GM12891 (cell line): ENCODE results near the gene CREB3L2.
A peak's percentile ranks its signal among the peaks of the same experiment; 100 is the strongest.

Source experiments
- DNase-seq: peaks from one replicate; pipeline ENCODE4 v3.0.0; 2011; ENCODE audit warnings: low spot score; ENCODE audit not compliant: insufficient read length
- FAIRE-seq: peaks from 2 replicates; lab custom pipeline; 2011; peaks lifted over from hg19 to GRCh38; lab: Jason Lieb, UNC
- PAX5 ChIP-seq: IDR thresholded peaks from 2 replicates; pipeline ENCODE4 v1.6.1; 2011; ENCODE audit warnings: low read length, moderate library complexity, mild to moderate bottlenecking; ENCODE audit not compliant: insufficient read depth, severe bottlenecking
- POLR2A ChIP-seq: IDR thresholded peaks from 2 replicates; pipeline ENCODE4 v1.6.1; 2011; ENCODE audit warnings: low read depth, low read length, control low read depth
- POLR2AphosphoS5 ChIP-seq: IDR thresholded peaks from 2 replicates; pipeline ENCODE4 v1.6.1; 2011; ENCODE audit warnings: low read depth, low read length, control low read depth
- POU2F2 ChIP-seq: IDR thresholded peaks from 2 replicates; pipeline ENCODE4 v1.6.1; 2011; ENCODE audit warnings: low read depth, mild to moderate bottlenecking, control low read depth, low read length, moderate library complexity
- SPI1 ChIP-seq: IDR thresholded peaks from 2 replicates; pipeline ENCODE4 v1.6.1; 2011; ENCODE audit warnings: low read depth, low read length, control low read depth
- TAF1 ChIP-seq: IDR thresholded peaks from 2 replicates; pipeline ENCODE4 v1.6.1; 2011; ENCODE audit warnings: low read depth, low read length, control low read depth

The CREB3L2 gene

DNA sequence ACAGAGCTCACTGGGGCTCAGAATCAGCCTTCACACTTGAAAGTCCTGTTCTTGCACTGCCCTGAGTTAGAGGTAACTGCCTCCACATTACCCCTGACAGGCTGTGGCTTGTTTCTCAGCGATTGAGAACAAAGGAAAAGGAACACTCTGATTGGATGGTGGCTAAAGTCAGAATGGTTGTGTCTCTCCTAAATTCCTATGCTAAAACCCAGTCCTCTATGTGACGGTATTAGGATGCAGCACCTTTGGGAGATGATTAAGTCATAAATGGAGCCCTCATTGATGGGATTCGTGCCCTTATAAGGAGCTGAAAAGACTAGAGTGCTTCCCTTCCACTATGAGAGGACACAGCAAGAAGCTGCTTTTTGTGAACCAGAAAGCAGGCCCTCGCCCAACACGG is 116.2 kb downstream of the CREB3L2 start:
- TF ChIP-seq POLR2AphosphoS5 = no peak
- no peak for TF ChIP-seq POLR2A
- no peak for TF ChIP-seq TAF1
- TF ChIP-seq PAX5 = no peak
- no peak for TF ChIP-seq POU2F2
- TF ChIP-seq SPI1 = no peak
- DNase-seq (no peak), FAIRE-seq (no peak)

DNA sequence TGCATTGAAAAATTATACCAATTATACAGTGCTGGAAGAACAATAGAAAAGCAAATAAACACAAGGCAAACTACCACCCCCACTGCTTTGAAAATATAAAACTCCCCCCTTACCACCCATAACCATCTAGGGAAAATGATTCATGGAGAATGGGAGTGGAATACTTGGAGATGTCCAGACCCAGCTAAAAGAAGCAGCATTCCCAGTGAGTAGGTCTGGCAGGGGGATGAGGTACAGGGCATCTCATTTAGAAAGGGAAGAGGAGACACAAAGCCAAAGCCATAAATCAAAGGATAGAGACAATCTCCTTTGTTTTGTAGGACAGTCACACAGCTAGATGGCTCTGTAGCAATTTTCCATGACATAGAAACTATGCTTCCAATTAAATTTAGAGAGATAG is 119.1 kb downstream of the CREB3L2 start:
- TF ChIP-seq PAX5 = no peak
- no peak for TF ChIP-seq TAF1
- no peak for TF ChIP-seq POU2F2
- no peak for TF ChIP-seq POLR2A
- TF ChIP-seq SPI1 = no peak
- no peak for TF ChIP-seq POLR2AphosphoS5
- no peak for FAIRE-seq
- no peak for DNase-seq

DNA sequence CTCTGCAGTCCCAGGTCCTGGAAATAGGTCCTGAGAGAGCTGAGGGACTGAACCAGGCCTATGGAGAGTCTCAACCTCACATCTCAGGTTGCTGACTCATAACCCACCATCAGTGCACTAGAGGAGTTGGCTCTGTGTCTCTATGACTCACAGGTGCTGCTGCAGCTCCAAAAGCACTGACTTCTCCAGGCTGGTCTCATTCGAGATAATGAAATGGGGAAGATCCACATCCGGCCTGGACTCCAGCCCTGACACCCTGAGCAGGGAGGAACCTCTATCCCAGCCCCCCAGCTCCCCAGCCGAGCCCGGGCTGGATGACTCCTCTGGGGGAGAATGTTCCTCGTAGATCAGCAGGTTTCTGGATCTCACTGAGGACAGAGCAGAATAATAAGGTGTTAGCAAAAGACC is 119.6 kb downstream of the CREB3L2 start:
- FAIRE-seq = no peak
- DNase-seq = peak; percentile 35
- TF ChIP-seq POLR2AphosphoS5 (no peak), POU2F2 (no peak), POLR2A (no peak), PAX5 (no peak), TAF1 (no peak), SPI1 (no peak)

DNA sequence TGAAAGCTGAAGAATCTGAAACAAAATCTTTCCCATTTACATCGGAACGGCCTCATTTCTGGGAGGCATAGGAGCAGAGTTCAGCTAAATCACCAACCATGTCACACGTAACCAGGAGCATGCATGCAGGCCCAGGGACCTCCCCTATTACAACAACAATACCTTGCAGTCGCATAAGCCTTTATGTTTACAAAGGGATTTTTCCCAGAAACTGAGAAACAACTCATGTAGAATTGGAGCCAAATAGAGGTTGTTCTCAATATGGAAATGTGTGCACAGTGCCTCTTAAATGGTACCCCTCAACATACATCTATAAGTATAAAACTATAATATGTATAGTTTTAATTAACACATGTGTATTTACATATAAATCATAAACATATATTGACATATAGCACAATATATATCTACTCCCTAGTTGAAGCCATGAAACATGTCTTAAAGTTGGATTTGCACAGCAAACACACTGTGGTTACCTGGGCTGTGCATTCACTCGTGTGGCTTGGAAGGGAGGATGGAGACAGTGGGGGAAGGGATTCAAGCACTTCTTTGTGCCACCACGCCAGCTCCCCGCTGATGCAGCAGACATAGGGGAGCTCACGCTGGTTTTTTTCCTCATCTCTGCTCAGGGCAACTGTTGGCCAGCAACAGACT is 120.2 kb downstream of the CREB3L2 start:
- FAIRE-seq = no peak
- DNase-seq = no peak
- TF ChIP-seq POLR2A (no peak), POLR2AphosphoS5 (no peak), PAX5 (no peak), TAF1 (no peak), SPI1 (no peak), POU2F2 (no peak)

DNA sequence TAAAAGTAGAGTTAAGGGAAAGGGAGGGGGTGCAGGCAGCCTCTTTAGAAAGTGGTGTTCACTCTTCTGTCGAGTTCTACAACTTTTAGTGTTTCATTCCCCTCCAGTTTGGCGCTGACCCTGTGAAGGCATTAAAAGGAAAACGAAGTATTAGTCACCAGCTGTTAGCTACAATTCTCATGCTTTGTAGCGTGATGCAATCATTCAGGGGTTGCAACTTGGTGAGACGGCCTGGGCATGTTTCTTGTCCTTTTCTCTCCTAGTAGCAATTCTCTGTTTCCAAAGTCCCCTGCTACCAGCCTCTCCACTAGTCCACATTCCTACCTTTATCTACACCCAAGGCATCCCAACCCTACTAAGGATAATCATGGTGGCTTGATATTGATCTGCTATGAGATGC is 121.5 kb downstream of the CREB3L2 start:
- no peak for DNase-seq
- TF ChIP-seq POLR2AphosphoS5 (no peak), POLR2A (no peak), SPI1 (no peak), POU2F2 (no peak), TAF1 (no peak), PAX5 (no peak)
- no peak for FAIRE-seq

DNA sequence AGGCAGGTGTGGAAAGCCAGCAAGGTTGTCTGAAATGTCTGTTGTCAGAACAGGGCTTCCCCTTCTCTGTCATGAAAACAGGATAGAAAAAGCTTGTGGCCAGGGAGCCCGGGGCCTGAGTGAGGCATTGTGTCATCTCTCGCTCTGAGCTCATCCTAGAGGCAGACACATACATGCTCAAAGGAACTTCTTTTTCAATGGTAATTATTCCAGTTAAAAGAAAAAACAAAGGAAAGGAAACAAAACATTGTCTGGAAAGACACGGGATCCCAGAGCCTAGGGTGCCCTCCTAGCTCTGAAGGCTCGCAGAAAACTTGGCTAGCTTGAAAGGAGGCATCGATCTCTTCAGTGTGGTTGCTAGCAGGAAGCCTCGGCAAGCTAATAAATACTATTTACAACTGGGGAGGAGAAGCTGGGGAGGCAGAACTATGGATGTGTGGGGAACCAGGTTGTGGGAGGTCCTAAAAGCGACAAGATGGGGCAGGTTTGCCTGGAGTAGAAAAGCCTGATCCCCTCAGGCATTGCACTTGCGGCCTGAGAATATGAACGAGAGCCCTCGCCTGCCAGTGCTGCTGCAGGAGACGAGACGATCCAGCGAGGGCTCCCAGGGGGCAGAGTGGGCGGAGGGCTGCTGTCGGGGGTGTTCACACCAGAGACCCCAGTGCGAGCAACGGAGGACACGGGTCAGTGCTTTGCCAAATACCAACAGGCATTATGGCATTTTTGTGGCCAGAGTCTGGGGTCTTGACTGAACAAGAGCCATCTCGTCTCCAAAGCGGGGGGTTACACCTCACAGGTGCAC is 122.3 kb downstream of the CREB3L2 start:
- DNase-seq = no peak
- no peak for TF ChIP-seq PAX5
- no peak for TF ChIP-seq TAF1
- TF ChIP-seq SPI1 = no peak
- TF ChIP-seq POU2F2 = no peak
- TF ChIP-seq POLR2A = no peak
- no peak for TF ChIP-seq POLR2AphosphoS5
- FAIRE-seq = no peak

DNA sequence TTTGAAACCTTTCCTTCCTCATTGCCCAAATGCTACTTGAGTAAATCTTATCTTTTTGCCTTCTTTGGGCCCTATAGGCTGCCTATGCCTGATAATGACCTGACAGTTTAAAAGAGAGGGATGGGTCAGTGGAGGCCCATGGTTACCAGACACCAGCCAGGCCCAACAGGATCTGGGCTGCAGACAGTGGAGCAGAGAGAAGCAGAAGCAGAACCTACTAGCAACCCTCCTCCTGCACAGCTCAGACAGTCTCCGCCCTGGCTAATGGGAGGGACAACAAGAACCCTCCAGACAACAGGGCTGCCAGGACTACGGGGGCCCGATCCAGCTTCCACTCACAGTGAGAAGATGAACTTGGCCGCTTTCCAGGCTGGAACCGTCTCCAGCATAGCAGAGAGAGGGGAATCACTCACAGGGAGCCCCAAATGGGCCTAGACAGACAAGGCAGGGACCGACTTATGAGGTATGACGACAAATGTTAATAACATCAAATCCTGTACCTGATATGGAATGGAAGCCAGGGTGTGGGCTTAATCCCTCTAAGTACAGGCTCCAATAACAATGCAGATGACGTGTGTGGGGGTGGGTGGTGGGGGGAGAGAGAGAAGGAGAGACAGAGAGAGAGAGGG is 123.4 kb downstream of the CREB3L2 start:
- FAIRE-seq (no peak), DNase-seq (no peak)
- TF ChIP-seq PAX5 (no peak), POLR2AphosphoS5 (no peak), SPI1 (no peak), POLR2A (no peak), POU2F2 (no peak), TAF1 (no peak)

DNA sequence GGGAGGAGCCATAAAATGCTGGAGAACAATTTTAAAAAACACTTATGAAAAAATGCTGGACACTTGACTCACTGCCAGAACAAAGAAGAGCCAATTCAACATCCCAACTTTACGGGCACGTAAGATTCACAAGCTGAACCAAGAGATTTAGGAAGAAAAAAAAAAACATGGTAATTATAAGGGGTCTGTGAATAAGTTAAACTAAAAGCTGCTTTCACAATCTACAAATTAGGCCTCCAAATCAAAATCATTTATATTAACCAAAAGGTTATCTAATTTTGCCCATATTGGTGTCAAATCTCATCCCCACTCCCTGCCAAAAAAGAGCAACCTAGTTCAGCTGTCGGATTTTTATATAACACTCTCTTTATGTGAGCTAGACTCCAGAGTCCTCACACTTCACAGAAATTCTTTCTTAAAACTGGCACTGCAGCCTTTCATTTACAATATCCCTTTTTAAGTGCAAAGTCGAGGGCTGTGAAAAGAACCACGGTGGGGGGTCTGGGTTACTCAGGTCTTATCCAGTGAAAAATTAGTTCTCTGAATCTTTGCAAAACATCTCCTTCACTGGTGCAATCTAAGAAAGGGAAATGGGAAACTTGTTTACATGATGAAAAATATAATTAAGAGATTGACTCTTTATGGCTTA is 124.7 kb downstream of the CREB3L2 start:
- TF ChIP-seq SPI1 (no peak), POLR2AphosphoS5 (no peak), PAX5 (no peak), TAF1 (no peak), POU2F2 (no peak)
- FAIRE-seq = no peak
- no peak for DNase-seq

DNA sequence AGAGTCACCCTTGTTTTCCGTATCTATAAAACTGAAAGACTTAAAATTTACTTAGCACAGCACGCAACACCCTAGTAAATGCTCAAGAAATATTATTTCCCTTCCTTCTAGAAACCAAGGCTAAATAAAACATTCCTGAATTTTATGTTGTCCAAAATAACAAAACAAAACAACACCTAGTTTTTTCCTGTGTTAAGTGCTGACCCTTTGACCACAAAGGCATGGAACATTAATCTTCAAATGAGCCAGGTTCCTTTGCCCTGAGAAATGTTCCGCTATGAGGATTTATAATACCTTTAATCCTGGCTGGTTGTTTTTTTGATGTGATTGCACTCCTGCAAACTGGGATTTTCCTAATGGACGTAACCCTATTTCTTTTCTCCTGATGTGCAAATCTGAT is 126.1 kb downstream of the CREB3L2 start:
- no peak for TF ChIP-seq SPI1
- no peak for TF ChIP-seq POLR2AphosphoS5
- TF ChIP-seq POU2F2 = no peak
- no peak for TF ChIP-seq POLR2A
- no peak for TF ChIP-seq TAF1
- no peak for TF ChIP-seq PAX5
- DNase-seq (no peak), FAIRE-seq (no peak)
